ENCODE results near the gene RTN1. TPM values are rescaled to one million over a fixed set of nuclear protein-coding genes. Genes with fewer than 3 reads are reported as not detected.
"Not testable (repeated sequence)": the region's sequence is repeated elsewhere in the genome, so short reads cannot be mapped to it uniquely, and the experiment has no call there.

RTN1 gene
- polyA plus RNA-seq, 3 donors: 3.6 to 50.3 (median 6.2) TPM

DNA sequence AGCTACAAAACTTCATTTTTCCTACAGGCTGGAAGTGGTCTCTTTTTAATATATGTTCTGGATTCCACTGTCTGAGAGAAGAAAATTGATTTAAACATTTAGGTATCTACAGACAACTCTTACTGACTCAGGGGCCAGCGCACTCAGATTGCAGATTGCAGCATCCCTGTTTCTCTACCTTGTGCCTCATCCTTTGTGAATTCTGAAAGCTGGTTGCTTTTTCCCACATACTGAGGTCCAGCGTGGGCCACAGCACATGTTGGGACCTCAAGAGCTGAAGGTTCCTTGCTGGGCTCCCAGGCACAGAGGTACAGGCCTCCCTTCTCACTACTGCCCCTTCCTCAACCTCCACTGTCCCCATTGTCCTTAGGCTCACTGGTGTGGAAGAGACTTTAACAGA is 192.2 kb downstream of the RTN1 start:
- WGBS, 3 donors: 88 to 98% (median 89%) methylated on average over 2 of the region's 2 CpGs
- no peak overlapping the region for H3K27ac ChIP-seq (ENCODE audit: low read depth, low read length)

- WGBS, 3 donors: 73 to 77% (median 74%) methylated on average over 3 of the region's 3 CpGs
- no peak overlapping the region for H3K27ac ChIP-seq (ENCODE audit: low read depth, low read length)
Measured at GRCh38 chr14:59677771-59678231, 192.8 kb downstream of the RTN1 start.

- WGBS, 3 donors: 87 to 95% (median 92%) methylated on average over 1 of the region's 1 CpG
- no peak overlapping the region for H3K27ac ChIP-seq (ENCODE audit: low read depth, low read length)
Measured at GRCh38 chr14:59675394-59675793, 195.2 kb downstream of the RTN1 start.

GRCh38 chr14:59664741-59665140 is 205.8 kb downstream of the RTN1 start:
- WGBS, 3 donors: 80 to 84% (median 82%) methylated on average over 2 of the region's 2 CpGs
- H3K27ac ChIP-seq (ENCODE audit: low read depth, low read length): no peak overlapping the region

GRCh38 chr14:59657769-59658168 is 212.8 kb downstream of the RTN1 start:
- no peak overlapping the region for H3K27ac ChIP-seq (ENCODE audit: low read depth, low read length)
- WGBS, 3 donors: 61 to 72% (median 67%) methylated on average over 7 of the region's 7 CpGs

DNA sequence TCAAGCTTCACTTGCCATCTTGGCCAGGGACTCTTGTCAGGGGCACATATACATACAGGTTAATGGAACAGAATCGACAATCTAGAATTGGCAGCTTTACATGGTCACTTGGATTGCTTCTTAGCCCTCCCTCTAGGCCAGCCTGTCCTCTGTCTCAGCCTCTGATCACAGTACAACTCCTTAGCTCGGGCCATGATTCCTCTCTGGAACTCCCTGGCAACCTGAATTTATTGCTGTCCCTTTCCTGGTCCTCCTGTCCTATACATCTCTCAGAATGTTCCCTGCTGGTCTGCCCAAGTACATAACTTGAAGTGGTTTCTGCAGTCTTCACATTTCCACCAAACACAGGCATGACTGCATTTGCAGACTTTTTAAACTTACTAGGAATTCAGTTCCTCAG is 214.1 kb downstream of the RTN1 start:
- 63 to 84% (median 82%) methylated on average over 2 of the region's 2 CpGs for WGBS, 3 donors
- H3K27ac ChIP-seq (ENCODE audit: low read depth, low read length): no peak overlapping the region

GRCh38 chr14:59654131-59654530 is 216.4 kb downstream of the RTN1 start:
- 84 to 86% (median 85%) methylated on average over 9 to 10 of the region's 10 CpGs for WGBS, 3 donors
- not testable (repeated sequence) for H3K27ac ChIP-seq (ENCODE audit: low read depth, low read length)

DNA sequence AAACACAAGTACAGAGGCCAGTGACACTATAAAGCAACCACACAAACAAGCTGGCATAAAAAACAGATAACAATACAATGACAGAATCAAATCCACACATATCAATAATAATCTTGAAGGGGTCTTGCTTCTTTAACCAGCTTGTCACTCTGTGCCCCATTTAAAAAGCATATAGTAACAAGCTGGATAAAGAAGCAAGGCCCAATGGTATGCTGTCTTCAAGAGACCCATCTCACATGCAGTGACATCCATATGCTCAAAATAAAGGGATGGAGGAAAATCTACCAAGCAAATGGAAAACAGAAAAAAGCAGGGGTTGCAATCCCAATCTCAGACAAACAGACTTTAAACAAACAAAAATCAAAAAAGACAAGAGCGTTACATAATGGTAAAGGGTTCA is 223.7 kb downstream of the RTN1 start:
- H3K27ac ChIP-seq (ENCODE audit: low read depth, low read length): not testable (repeated sequence)
- 81 to 94% (median 91%) methylated on average over 1 of the region's 1 CpG for WGBS, 3 donors

- WGBS, 3 donors: 58 to 80% (median 79%) methylated on average over 4 of the region's 4 CpGs
- H3K27ac ChIP-seq (ENCODE audit: low read depth, low read length): no peak overlapping the region
Measured at GRCh38 chr14:59638885-59639284, 231.7 kb downstream of the RTN1 start.

DNA sequence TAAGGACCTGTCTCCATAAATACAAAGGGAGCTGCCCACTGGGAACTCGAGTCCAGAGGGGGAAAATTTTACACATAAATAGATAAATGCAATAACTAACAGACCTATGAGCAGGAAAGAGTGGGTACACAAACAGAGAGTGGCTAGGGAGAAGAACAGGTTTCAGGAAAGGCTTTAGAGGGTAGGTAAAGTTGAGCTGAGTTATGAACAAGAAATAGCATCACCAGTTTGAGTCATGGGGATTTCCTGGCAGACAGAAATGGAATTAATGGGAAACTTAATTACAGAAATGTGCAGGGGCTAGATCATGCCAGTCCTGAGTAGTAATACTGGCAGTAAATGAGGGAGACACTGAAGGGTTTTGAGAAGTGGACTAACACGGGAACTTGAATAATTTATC is 236.0 kb downstream of the RTN1 start:
- WGBS, 3 donors: 56 to 67% (median 62%) methylated on average over 2 of the region's 2 CpGs
- H3K27ac ChIP-seq (ENCODE audit: low read depth, low read length): no peak overlapping the region

- 27 to 45% (median 35%) methylated on average over 3 of the region's 3 CpGs for WGBS, 3 donors
- H3K27ac ChIP-seq (ENCODE audit: low read depth, low read length): no peak overlapping the region
Measured at GRCh38 chr14:59633486-59633885, 237.1 kb downstream of the RTN1 start.

DNA sequence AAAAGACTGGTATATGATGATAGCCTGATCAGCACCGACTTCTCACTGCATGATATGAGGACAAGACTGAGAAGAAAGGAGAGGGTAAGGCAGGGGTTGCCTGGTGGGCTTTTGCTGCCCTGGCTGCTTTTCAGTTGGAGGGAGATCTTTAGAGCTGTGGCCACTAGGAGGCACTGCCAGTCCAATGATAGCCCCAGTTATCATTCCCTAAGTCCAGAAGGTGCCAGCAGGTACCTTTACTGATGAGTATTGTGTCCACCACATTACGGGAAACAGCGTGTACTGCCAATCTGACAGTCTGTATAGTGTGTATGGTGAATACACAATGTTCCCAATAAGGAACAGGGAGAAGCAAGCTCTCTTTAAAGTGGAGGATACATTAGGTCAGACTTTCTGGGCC is 238.2 kb downstream of the RTN1 start:
- no peak overlapping the region for H3K27ac ChIP-seq (ENCODE audit: low read depth, low read length)
- 51 to 73% (median 67%) methylated on average over 3 of the region's 3 CpGs for WGBS, 3 donors

DNA sequence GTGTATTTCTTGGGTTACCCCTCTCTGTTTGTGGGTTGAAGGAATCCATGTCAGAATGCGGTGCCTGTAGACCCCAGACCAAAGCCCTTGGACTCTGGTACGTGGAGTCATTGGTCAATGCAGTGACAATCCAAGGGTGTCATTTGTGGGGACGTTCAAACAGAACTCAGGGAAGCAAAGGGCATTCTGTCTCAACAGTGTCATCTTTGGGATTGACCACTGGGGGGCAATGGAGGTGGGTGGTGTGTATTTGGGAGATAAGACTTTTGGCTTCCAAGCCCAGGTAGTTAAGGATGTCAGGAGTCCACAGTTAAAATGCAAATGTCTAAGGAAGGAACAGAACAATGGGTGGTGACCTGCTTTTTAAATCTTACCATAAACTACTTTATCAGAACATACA is 239.3 kb downstream of the RTN1 start:
- H3K27ac ChIP-seq (ENCODE audit: low read depth, low read length): no peak overlapping the region
- 34 to 35% (median 35%) methylated on average over 3 of the region's 3 CpGs for WGBS, 3 donors

DNA sequence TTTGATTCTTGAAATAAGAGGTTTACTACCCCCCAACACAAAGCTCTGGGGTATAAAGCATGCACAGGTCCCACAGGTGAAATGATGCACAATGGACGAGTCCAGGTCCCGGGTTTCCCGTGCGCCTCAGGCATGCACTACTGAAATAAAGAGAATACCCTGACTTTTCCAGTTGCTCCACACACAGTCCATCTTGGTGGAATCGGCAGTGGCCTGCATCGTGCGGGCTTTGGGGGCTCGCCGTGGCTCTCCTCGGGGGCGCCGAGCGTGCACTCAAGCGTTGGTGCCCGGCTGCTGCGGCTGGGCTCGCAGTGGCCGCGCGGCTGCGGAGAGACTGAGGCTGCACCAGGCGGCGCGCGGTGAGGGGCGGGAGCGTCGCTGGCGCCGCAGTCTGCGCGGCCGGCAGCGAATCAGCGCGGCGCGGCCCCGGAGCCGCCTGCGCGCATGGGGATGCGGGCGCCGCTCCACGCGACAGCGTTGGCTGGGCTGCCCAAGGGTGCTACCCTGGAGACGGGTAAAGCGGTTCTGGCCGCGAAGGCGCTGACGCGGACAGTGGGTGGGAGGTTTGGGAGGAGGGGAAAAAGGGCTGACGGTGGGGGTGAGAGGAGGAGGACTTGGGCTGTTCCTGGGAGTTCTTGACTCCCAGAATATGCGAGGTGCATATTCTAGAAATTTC is 240.2 kb downstream of the RTN1 start:
- H3K27ac ChIP-seq (ENCODE audit: low read depth, low read length): no peak overlapping the region
- 1 to 3% (median 1%) methylated on average over 54 to 57 of the region's 57 CpGs for WGBS, 3 donors

DNA sequence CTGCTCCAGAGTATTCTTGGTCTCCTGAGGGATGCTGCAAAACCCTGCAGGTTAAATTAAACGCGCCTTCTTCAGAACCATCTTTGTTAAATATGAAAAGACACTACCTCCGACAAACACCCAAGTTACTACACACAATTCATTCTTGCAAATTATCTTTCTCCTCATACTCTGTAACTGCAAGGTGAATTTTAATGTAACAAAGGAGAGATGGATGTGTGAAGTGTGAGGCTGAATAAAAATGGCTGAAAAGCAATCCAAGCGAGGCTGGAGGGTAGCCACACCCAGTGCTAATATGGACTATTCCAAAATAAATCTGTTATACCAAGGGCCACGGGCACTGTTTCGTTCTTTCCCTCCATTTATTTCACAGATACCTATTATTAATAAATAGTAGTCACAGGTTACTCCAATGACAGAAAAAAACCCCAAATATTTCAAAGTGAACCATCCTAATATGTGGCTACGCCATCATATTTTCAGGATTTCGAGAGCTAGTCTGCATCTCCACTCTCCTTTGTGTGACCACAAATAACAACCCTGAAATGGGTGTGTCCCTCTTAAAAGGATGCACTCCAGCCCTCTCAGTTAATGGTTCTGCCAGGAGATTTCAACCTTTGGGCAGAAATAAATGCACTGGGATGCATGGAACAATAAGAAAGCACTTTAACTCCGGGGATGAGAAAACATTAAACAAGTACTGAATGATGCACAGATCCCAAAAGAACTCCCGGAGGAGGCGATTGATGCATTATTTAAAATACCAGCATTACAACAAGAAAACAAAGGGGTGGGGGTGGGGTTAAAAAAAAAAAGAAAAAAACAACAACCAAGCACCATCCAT is 240.9 kb downstream of the RTN1 start:
- no peak overlapping the region for H3K27ac ChIP-seq (ENCODE audit: low read depth, low read length)
- WGBS, 3 donors: 61 to 69% (median 64%) methylated on average over 11 of the region's 11 CpGs

- H3K27ac ChIP-seq (ENCODE audit: low read depth, low read length): no peak overlapping the region
- WGBS, 3 donors: 69 to 77% (median 69%) methylated on average over 2 of the region's 2 CpGs
Measured at GRCh38 chr14:59627011-59627520, 243.5 kb downstream of the RTN1 start.

DNA sequence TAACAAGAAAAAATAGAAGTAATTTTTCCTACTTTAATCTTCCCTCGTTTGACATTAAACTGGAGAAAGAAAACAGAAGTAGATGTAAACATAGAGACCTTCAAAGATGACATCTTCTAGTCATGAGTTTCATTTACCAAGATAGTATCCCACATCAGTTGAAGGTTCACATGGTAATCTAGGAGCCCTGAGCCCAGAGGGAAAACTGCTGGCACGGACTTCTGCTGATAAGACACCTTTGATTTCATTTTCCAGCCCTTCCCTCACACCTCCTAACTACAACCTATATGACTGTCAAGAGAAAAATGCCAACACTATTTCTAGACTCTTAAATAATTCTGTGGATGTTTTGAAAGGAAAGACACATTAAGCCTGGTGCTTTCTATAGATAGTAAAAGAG is 247.9 kb downstream of the RTN1 start:
- H3K27ac ChIP-seq (ENCODE audit: low read depth, low read length): no peak overlapping the region
- WGBS, 3 donors: 11 to 52% (median 50%) methylated on average over 2 of the region's 2 CpGs

DNA sequence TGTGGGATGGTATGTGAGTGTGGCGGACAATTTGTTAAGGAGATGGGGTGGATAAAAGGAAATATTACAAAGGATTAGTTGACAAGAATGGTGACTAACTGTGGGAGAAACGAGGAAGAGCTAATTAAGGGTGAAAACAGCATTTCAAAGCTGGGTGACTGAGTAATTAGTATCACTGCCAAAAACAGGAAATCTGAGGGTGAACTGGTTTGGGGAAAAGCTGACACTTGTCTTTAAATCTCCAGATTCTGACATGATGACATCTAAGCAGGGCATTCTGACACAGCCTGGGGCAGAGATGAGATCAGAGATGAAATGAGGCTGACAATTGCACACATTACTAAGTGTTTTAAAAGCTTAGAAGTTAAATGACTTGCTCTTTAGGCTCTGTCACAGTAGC is 251.5 kb downstream of the RTN1 start:
- 49 to 60% (median 60%) methylated on average over 2 of the region's 2 CpGs for WGBS, 3 donors
- H3K27ac ChIP-seq (ENCODE audit: low read depth, low read length): no peak overlapping the region

DNA sequence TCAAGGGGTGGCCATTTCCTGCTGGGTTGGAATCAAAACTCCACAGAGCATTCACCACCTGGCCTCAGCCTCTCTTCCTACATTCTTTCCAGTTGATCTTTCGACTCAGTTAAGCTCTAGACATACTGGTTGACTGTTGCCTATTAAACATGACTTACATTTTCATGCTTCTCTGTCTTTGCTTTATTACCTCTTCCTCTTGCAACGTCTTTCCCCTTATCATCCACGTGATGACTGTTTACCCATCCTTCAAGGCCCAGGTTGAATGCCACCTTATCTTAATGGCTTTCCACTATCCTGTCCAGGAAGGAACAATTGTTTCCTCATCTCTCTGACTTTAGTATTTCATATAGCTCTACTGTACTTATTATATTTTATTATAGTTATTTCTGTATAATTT is 269.5 kb downstream of the RTN1 start:
- no peak overlapping the region for H3K27ac ChIP-seq (ENCODE audit: low read depth, low read length)
- 42 to 55% (median 52%) methylated on average over 3 of the region's 3 CpGs for WGBS, 3 donors
